GM12878 (cell line): Measurements from ENCODE around the gene ATL1.

Experiments
- CEBPZ ChIP-seq: fragments of 150-350 bp; IDR thresholded peaks from 2 replicates; pipeline ENCODE4 v1.6.1; 2016; ENCODE audit warnings: low read depth, low read length
- CTCF ChIP-seq, 3 experiments: IDR thresholded peaks in 2 of 3; conservative IDR thresholded peaks in 1 of 3; 2 replicates each; pipeline ENCODE4 v1.5.1; 2011; ENCODE audit warnings: low read depth in 3 of 3, low read length in 3 of 3, mild to moderate bottlenecking in 3 of 3, control low read depth in 2 of 3, moderate library complexity in 2 of 3, inconsistent platforms in 1 of 3, mixed read lengths in 1 of 3; ENCODE audit not compliant: control insufficient read depth in 2 of 3, insufficient read depth in 1 of 3; ENCODE audit errors: extremely low read depth in 1 of 3
- GABPA ChIP-seq: IDR thresholded peaks from 2 replicates; pipeline ENCODE4 v1.6.1; 2014; ENCODE audit warnings: antibody characterized with exemption, low read depth, mild to moderate bottlenecking, inconsistent platforms
- HDGF ChIP-seq: fragments of 450-650 bp; IDR thresholded peaks from 2 replicates; pipeline ENCODE4 v1.6.1; 2016; ENCODE audit warnings: antibody characterized with exemption
- HSF1 ChIP-seq: fragments of 150-350 bp; IDR thresholded peaks from 2 replicates; pipeline ENCODE4 v1.6.1; 2014; ENCODE audit warnings: mild to moderate bottlenecking, low read depth, low read length
- IRF3 ChIP-seq: fragments of 450-650 bp; IDR thresholded peaks from 2 replicates; pipeline ENCODE4 v1.6.1; 2014; ENCODE audit warnings: mild to moderate bottlenecking
- MTA3 ChIP-seq: IDR thresholded peaks from 2 replicates; pipeline ENCODE4 v1.6.1; 2012; ENCODE audit warnings: low read length, inconsistent platforms, borderline replicate concordance
- MYC ChIP-seq: IDR thresholded peaks from 2 replicates; pipeline ENCODE4 v1.6.1; 2011; ENCODE audit warnings: mild to moderate bottlenecking, low read length, moderate library complexity, inconsistent platforms; ENCODE audit not compliant: insufficient read depth, insufficient replicate concordance, insufficient read length, severe bottlenecking
- SMC3 ChIP-seq: IDR thresholded peaks from 2 replicates; pipeline ENCODE4 v1.6.1; 2011; ENCODE audit warnings: low read length, improper control_type of control experiment, borderline replicate concordance
- ZBTB33 ChIP-seq: fragments of 450-650 bp; IDR thresholded peaks from 2 replicates; pipeline ENCODE4 v1.6.1; 2017; ENCODE audit warnings: mild to moderate bottlenecking

GRCh38 chr14:50569714-50570274 lies 9.8 kb downstream of the ATL1 start:
- no peak for TF ChIP-seq CTCF (IDR thresholded peaks at IDR 0.05 in 2 of 3, conservative IDR thresholded peaks at IDR 0.05 in 1 of 3; ENCODE audit: control insufficient read depth in 2 of 3, extremely low read depth in 1 of 3, insufficient read depth in 1 of 3, low read depth in 3 of 3, low read length in 3 of 3)
- TF ChIP-seq ZBTB33: no peak
- no peak for TF ChIP-seq MYC
- no peak for TF ChIP-seq IRF3
- TF ChIP-seq SMC3: no peak
- TF ChIP-seq HDGF: no peak
- TF ChIP-seq MTA3: no peak
- TF ChIP-seq GABPA: no peak
- TF ChIP-seq CEBPZ: no peak
- no peak for TF ChIP-seq HSF1
